KOPT-K1 (cell line): ENCODE measurements around the gene TMEM97.

Source experiments
- H3K27ac ChIP-seq: fragments of 200-600 bp; sonication (generic); 2 replicates; pipeline ENCODE4 v1.5.1; 2016; ENCODE audit warnings: antibody characterized with exemption, mild to moderate bottlenecking, low read depth, low read length; ENCODE audit not compliant: poor library complexity, severe bottlenecking
- H3K36me3 ChIP-seq: fragments of 200-600 bp; sonication (generic); 2 replicates; pipeline ENCODE4 v1.5.1; 2017; ENCODE audit warnings: antibody characterized with exemption, mild to moderate bottlenecking, low read length, moderate library complexity; ENCODE audit not compliant: insufficient read depth
- H3K9me3 ChIP-seq: fragments of 200-600 bp; sonication (generic); 2 replicates; pipeline ENCODE4 v1.5.1; 2017; ENCODE audit warnings: antibody characterized with exemption, low read length, mild to moderate bottlenecking; ENCODE audit not compliant: insufficient read depth, poor library complexity, severe bottlenecking

The TMEM97 gene

DNA sequence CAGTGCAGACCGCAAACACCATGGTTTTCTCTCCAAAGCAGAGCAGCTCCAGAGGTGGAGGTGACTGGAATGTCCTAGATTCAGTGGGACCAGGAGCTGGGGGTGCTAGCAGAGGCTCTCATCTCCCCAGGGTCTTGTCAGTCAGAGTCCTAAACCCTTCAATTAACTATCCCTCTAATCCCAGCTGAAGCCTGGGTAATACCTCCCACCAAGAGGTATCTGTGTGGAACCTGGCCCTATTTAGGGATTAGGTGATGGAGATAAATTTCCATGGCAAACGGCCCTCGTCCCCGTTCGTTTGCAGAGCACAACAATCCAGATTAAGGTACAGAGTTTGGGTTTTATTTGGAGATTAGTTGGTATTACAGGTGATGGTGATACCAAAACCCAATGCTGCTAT, 44.2 kb downstream of the TMEM97 start:
- Histone ChIP-seq H3K36me3 (peaks cover 52% of the 10 kb centered on the region), H3K9me3 (no peaks in the 10 kb centered on the region), H3K27ac (no peak overlapping the region)

DNA sequence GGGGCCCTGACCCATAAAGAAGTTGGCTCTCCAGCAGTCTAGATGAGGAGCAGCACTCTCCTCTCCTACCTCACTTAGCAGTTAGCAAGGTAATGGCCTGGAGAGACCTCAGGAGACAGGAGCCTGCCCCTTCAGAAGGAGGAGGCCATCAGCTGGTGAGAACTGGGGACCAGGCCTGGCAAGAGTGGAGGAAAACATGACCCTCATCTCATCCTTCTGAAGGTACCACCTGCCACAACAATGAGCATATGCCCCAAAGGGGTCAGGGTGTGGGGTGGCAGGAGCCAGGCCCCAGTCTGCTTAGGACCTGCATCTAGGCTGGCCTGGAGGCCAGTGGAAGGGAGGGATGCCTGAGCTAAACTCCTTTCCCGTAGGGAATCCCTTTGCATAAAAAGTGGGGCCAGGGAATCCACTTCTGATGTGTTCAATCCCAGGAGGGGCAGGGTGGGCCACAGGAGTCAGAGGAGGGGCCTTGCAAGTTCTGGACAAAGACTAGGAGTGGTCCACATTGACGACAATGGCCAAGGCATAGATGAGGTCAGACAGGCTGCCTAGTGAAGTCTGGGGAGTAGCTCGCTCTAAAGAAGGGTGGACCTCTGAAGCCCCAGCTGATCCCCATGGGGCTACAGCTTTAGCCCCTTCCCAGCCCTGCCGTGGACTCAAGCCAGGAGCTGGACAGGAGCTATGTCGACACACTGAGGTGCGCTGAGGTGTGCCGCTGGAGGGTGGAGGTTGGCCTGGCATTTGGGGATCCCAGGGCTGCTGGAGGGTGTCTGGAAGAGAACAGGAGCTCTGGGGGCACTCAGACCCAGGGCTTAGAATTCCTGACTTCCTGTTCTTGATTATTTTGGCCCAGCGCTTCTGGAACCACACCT, 45.0 kb downstream of the TMEM97 start:
- H3K36me3 ChIP-seq: peaks cover 52% of the 10 kb centered on the region
- no peaks in the 10 kb centered on the region for H3K9me3 ChIP-seq
- H3K27ac ChIP-seq: no peak overlapping the region

DNA sequence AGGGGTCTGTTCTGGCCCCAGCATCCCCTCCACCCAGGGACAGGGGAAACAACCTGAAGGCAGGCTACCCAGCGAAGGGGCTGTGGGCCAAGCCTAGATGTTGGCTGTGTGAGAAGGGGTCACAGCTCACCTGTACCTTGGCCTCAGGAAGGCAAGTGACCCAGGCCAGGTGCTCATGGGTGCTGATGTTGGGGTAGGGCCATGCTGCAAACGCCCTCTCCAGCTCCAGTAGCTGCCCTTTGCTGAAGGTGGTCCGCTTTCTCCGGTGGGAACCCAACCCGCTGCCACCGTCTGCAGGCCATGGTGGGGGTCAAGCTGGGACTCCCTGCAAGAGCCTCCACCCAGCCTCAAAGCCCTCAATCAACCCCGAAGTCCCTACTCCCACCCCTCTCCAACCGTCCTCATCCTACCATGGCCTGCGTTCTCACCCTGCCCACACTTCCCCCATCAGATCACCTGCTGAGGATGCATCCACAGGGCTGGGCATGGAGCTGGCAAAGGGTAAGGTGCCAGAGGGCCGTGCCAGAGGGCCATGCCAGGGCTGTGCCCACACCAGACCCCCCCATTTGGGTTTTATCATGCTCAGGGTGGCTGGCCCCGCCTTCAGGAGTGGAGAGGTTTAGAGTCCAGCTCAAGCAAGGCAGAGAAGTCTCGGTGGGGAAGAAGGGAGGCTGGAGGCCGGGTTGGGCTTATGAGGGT, 45.8 kb downstream of the TMEM97 start, which contains the start of gene SEBOX:
Gene SEBOX (minus strand): TSS at position 535 of the 699 bp plus-strand sequence. CDS start 48 bp downstream, at position 487.
- Histone ChIP-seq H3K27ac (no peak within 1 kb of the TSS), H3K36me3 (peaks cover 48% of the 10 kb centered on the region), H3K9me3 (no peaks in the 10 kb centered on the region)

DNA sequence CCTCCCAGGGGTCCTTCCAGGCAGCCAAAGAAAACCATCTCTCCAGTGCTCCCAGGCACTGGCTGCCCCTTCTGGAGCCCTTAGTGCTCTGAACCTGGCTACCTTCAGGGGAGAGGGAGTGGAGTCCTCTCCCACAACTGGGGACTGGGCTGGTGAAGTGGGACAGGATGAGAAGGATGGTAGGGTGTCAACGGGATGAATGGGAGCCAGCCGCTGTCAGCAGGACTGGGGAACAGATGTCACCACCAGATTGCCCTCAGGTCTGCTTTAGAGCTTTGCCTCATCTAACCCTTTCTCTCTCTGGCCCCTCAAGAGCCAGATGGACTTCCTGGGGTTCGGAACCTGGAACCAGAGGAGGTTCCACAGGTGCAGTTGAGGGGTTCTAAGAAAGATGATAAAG, 46.5 kb downstream of the TMEM97 start:
- peaks cover 41% of the 10 kb centered on the region for H3K36me3 ChIP-seq
- no peaks in the 10 kb centered on the region for H3K9me3 ChIP-seq
- H3K27ac ChIP-seq: no peak overlapping the region

DNA sequence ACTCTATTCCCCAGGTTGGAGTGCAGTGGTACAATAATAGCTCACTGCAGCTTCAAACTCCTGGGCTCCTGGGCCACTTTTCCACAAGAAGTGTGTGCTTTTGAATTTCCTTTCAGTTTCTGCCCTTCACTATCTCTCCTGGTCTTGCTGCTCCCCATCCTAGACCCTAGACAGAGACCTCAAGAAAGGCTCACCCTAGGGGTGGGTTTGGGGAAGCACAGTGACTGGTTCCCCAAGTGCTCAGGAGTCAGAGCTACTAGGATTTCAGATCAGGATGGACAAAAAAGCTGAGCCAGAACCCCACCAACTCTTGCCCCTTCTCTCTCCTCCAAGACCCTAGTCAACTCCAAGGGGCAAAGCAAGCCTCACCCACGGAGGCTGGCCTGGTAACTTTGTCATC, 47.6 kb downstream of the TMEM97 start:
- peaks cover 30% of the 10 kb centered on the region for H3K36me3 ChIP-seq
- no peak overlapping the region for H3K27ac ChIP-seq
- H3K9me3 ChIP-seq: no peaks in the 10 kb centered on the region

DNA sequence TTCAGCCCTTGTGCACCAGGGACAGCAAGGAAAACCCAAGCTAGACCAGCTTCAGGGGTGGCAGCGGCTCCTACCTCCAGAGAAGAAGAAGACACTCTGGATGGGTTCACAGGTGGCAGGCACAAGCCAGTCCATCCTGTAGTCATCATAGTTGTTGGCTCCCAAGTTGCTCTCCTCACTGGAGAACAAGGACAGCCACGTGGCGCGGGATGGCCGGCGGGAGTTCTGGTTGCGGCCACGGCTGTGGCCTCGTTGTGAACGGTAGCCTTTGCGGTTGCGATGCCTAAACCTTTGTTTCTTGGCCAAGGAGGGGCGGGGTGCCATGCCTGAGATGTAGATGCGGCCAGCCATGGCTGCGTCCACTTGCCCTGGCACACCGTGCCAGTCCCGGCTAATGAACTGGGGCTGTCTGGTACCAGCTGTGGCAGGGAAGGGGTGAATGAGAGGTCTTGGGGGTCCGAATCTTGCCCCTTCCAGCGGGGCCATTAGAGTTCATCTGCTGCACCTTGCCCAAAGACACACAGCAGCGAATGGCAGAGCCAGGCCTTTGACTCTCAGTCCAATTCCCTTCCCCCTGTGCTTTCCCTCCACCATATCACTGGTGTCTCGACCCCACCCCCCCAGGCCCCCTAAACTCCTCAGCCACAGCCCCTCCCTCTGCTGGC, 48.8 kb downstream of the TMEM97 start:
- H3K36me3 ChIP-seq: peaks cover 18% of the 10 kb centered on the region; the same call in 1 of the 2 replicates
- H3K9me3 ChIP-seq: no peaks in the 10 kb centered on the region
- H3K27ac ChIP-seq: no peak overlapping the region

DNA sequence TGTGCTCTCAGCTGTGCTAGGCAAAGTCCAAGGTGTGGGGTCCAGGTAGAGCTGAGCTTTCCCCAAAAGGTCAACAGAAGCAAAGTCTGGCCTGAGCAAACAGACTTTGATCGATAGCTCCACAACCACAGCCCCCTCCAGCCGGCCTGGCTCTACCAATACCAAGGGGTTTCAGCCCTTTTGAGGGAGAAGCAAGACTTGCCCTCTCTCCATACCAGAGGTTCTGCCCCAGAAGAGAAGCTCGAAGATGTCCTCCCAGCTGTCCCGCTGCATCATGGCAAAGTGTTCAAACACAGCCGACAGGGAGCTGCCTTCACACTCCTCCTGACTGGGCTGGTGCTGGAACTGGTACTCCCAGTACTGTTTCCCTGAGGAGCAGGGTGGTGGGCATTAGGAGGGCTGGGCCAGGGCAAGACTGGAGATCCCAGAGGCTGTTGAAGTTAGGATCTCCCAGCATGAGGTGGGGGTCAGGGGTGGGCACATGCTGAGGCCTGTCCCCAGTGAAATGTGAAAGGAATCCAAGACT, 49.4 kb downstream of the TMEM97 start:
- H3K36me3 ChIP-seq: peaks cover 12% of the 10 kb centered on the region; the same call in 1 of the 2 replicates
- H3K9me3 ChIP-seq: no peaks in the 10 kb centered on the region
- H3K27ac ChIP-seq: no peak overlapping the region

DNA sequence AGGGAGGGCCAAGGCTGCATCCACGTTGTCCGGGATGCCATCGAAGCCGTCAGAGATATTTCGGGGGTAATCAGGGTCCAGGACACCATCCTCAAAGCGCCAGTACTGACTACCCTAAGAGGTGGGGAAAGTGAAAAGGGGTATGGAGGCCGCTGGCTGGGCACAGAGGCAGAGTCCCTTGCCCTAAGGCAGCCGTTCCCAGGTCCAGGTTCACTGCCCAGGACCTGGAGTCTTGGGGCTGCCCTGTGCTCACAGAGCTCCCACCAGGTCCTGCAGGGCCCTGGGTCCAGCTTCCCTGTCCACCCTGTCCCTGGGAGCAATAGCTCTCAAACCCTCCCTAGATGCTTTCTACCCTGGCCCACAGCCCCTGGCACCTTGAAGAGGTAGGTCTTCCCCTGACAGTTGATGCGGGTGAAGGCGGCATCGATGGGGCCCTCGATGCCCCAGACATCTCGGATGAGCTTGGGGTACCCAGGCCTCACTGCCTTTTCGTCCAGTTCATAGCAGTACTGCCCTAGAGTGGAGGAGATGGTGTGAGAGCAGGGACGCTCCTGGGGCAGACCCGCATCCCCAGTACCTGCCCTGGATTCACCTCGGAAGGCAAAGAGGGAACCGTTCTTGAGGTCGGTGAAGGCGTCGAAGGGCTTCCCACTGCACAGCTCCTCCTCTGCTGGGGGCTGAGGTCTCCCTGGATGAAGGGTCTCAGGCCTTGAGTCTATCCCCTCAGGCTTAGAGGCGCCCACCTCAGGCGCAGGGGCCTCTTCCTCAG, 50.1 kb downstream of the TMEM97 start:
- no peaks in the 10 kb centered on the region for H3K9me3 ChIP-seq
- H3K36me3 ChIP-seq: peaks cover 5% of the 10 kb centered on the region; the same call in 1 of the 2 replicates
- no peak overlapping the region for H3K27ac ChIP-seq

DNA sequence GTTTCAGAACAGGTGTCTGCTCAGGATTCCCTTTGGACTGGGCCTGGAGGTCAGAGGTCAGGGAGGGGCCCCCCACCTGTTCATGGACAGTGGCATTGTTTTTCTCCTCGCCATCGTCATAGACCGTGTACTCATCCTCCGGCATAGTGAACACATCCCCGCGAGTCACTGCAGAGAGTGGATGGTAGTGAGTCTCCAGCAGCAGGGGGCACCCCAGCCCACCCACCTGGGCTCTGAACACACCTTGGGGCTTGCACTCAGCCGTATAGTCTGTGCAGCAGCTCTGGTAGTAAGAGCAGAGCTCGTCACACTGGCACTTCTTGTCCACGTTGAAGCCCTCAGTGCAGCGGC, 50.7 kb downstream of the TMEM97 start:
- Histone ChIP-seq H3K27ac (no peak overlapping the region), H3K9me3 (no peaks in the 10 kb centered on the region), H3K36me3 (no peaks in the 10 kb centered on the region)

DNA sequence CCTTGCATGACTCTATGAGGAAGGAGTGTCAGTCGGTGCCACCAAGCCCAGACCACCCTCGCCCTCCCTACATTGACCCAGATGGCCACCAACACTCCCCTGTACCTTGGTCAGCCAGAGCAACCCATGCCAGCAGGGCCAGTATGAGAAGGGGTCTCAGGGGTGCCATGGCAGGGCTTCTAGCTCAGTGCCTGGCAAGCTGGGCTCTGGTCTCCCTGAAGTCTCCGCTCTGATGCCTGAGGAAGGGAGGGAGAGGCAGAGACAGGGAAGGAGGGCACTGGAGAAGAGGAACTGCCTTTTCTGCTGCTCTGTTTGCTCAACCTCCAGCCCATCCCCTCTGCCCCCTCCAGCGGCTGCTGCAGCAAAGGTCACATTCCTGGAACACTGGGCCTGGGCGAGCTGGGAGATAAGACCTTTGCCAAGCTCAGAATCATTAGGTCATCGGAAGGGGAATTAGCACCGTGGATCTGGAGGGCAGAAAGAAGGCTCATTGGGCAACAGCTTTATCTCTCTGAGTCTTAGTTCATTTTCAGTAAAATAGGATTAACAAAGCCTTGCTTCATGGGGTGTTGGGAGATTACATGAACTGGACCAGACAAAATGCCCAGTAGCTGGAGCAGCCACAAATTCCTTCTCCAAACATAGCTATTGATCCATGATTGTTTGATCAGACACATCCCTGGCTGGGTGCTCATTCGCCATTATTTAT, 51.2 kb downstream of the TMEM97 start, which contains the start of gene VTN:
Gene VTN (minus strand): TSS at position 273 of the 709 bp plus-strand sequence. CDS start 104 bp downstream, at position 169.
- Histone ChIP-seq H3K9me3 (no peaks in the 10 kb centered on the region), H3K27ac (no peak within 1 kb of the TSS), H3K36me3 (no peaks in the 10 kb centered on the region)

DNA sequence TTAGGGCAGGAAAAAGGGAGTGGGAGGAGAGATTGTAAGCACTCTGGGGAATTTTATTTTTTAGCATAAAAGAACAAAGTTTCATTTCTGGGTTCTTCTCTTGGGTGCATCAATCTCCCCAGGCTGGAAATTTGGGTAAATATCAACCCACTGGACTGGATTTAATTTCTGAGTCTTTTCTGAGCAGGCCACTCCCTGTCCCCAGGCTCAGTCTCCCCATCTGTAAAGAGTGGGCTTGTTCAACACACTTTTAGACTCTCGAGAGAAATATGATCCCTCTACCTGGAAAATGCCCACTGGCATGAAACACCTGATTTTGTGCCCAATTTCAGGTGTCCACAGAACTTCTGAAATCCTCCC, 51.7 kb downstream of the TMEM97 start:
- H3K27ac ChIP-seq: no peak overlapping the region
- H3K36me3 ChIP-seq: no peaks in the 10 kb centered on the region
- no peaks in the 10 kb centered on the region for H3K9me3 ChIP-seq

DNA sequence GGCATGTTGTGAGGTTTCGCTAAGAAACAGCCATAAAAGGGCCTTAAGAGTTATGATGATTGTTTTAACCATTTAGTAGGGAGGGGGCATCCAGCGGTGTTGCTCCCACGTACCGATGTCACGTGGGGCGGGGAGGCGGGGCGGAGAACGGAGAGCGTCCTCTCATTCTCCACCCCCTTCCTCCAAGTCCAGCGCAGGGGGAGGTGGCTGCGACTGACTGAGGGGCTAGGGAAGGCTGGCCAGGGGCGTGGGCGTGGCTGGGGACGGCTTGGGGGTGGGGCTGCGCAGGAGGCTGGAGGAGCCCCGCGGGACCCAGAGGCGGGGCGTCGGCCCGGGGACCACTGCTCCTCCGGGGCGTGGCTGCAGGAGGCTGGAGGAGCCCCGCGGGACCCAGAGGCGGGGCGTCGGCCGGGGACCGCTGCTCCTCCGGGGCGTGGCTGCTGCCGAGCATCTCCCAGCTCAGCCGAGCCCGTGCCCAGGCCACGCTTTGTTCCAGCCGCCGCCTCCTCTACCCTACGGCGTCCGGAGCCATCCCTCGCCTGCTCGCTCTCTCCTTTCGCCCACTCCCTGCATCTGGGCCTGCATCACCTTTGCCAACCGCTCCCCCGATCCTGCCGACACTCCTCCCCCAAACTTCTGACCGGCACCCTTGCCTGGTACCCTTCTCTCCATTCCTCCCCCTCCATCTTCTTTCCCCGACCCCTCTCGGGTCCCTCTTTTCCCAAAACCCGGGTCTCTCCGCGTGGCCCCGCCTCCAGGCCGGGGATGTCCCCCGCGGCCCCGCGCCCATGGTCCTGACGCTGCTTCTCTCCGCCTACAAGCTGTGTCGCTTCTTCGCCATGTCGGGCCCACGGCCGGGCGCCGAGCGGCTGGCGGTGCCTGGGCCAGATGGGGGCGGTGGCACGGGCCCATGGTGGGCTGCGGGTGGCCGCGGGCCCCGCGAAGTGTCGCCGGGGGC, 52.5 kb downstream of the TMEM97 start, which contains the start of gene SARM1:
Gene SARM1 (plus strand): TSS at position 450 of the 958 bp plus-strand sequence. CDS start 339 bp downstream, at position 789.
- H3K27ac ChIP-seq: peak within 1 kb of the TSS; percentile 45
- H3K9me3 ChIP-seq: no peaks in the 10 kb centered on the region
- no peaks in the 10 kb centered on the region for H3K36me3 ChIP-seq
